GM23338 (cell line): ENCODE results near the gene TECPR2. TPM values are rescaled to one million over a fixed set of nuclear protein-coding genes. Genes with fewer than 3 reads are reported as not detected.

Experiments
- ATAC-seq: fragments of 200-7000 bp; cut with Tn5 transposase; 3 replicates; pipeline ENCODE4 v1.9.1; 2020
- DNase-seq: peaks from one replicate; pipeline ENCODE4 v3.0.0-alpha.2; 2015; ENCODE audit warnings: low spot score
- H2AFZ ChIP-seq: fragments of 200-600 bp; sonication (generic); 2 replicates; pipeline ENCODE4 v1.8.0; 2016; ENCODE audit warnings: antibody characterized with exemption, mild to moderate bottlenecking, moderate library complexity
- H3F3A ChIP-seq: fragments of 200-600 bp; sonication (generic); replicated peaks from 2 replicates; pipeline ENCODE4 v1.8.0; 2017; ENCODE audit warnings: antibody characterized with exemption, mixed run types, low read depth
- H3K27ac ChIP-seq: fragments of 200-600 bp; sonication (generic); 2 replicates; pipeline ENCODE4 v1.6.1; 2016; ENCODE audit warnings: low read depth
- H3K27me3 ChIP-seq: fragments of 200-600 bp; sonication (generic); 2 replicates; pipeline ENCODE4 v1.8.0; 2016; ENCODE audit warnings: mild to moderate bottlenecking, mixed run types, moderate library complexity; ENCODE audit not compliant: insufficient read depth
- H3K36me3 ChIP-seq: fragments of 200-600 bp; sonication (generic); 2 replicates; pipeline ENCODE4 v1.8.0; 2016; ENCODE audit warnings: mild to moderate bottlenecking; ENCODE audit not compliant: insufficient read depth
- H3K4me1 ChIP-seq: fragments of 200-600 bp; sonication (generic); 2 replicates; pipeline ENCODE4 v1.8.0; 2016; ENCODE audit warnings: mild to moderate bottlenecking, moderate library complexity; ENCODE audit not compliant: insufficient read depth
- H3K4me2 ChIP-seq: fragments of 200-600 bp; sonication (generic); 2 replicates; pipeline ENCODE4 v1.7.1; 2017; ENCODE audit warnings: mixed run types
- H3K4me3 ChIP-seq: fragments of 200-600 bp; sonication (generic); 2 replicates; pipeline ENCODE4 v1.6.1; 2016; ENCODE audit warnings: mixed run types
- H3K79me2 ChIP-seq: fragments of 200-600 bp; sonication (generic); replicated peaks from 2 replicates; pipeline ENCODE4 v1.8.0; 2017; ENCODE audit warnings: mild to moderate bottlenecking; ENCODE audit not compliant: insufficient read depth
- H3K9me2 ChIP-seq: fragments of 200-600 bp; sonication (generic); 2 replicates; pipeline ENCODE4 v1.8.0; 2017; ENCODE audit not compliant: insufficient read depth
- H4K20me1 ChIP-seq: fragments of 200-600 bp; sonication (generic); replicated peaks from 2 replicates; pipeline ENCODE4 v1.8.0; 2017; ENCODE audit warnings: mild to moderate bottlenecking; ENCODE audit not compliant: insufficient read depth
- H3K27ac Mint-ChIP-seq: 2 replicates; pipeline ENCODE4 v1.8.0; 2020; ENCODE audit warnings: inconsistent platforms, mild to moderate bottlenecking, moderate library complexity, mixed read lengths
- H3K27me3 Mint-ChIP-seq: 3 replicates; pipeline ENCODE4 v1.8.0; 2022; ENCODE audit warnings: low read depth, mild to moderate bottlenecking, moderate library complexity, mixed read lengths, inconsistent platforms; ENCODE audit not compliant: insufficient read depth, poor library complexity
- H3K36me3 Mint-ChIP-seq: 3 replicates; pipeline ENCODE4 v1.8.0; 2021; ENCODE audit warnings: low read depth, mild to moderate bottlenecking, inconsistent platforms, moderate library complexity, mixed read lengths
- H3K4me1 Mint-ChIP-seq: 3 replicates; pipeline ENCODE4 v1.8.0; 2020; ENCODE audit warnings: mild to moderate bottlenecking, inconsistent platforms, mixed read lengths
- H3K4me3 Mint-ChIP-seq: 3 replicates; pipeline ENCODE4 v1.8.0; 2021; ENCODE audit warnings: moderate library complexity, mild to moderate bottlenecking, inconsistent platforms, mixed read lengths
- H3K9me3 Mint-ChIP-seq: 3 replicates; pipeline ENCODE4 v1.8.0; 2020; ENCODE audit warnings: moderate library complexity, mild to moderate bottlenecking, inconsistent platforms, mixed read lengths
- CREB1 ChIP-seq: fragments of 250-450 bp; sonication (Bioruptor Pico); IDR thresholded peaks from 2 replicates; pipeline ENCODE4 v1.5.0; 2020; ENCODE audit warnings: low read depth, mild to moderate bottlenecking, moderate library complexity
- NANOG ChIP-seq: IDR thresholded peaks from 2 replicates; pipeline ENCODE4 v1.6.1; 2016; ENCODE audit warnings: antibody characterized with exemption, borderline replicate concordance
- polyA plus RNA-seq: library from polyadenylated mRNA; unstranded; fragments of >200 nt; fragmentation: Nextera tagmentation; extraction: Ambion mirVana; gene quantifications from 2 replicates; pipeline ENCODE4 v1.2.1, GENCODE V29; 2016
- total RNA-seq: library from RNA; depleted of rRNA; stranded (reverse); fragments of >200 nt; shearing (Covaris generic); gene quantifications from 2 replicates; pipeline ENCODE4 v1.2.3, GENCODE V29; 2014
- TF ChIP-seq, protein P1 (sequence below): fragments of 250-450 bp; sonication (Bioruptor Pico); IDR thresholded peaks from 2 replicates; pipeline ENCODE4 v1.5.0; 2020; ENCODE audit warnings: mild to moderate bottlenecking, moderate library complexity
- TF ChIP-seq, protein P2 (sequence below), 2 experiments: fragments of 200-600 bp in 1 of 2; sonication (generic) in 1 of 2; conservative IDR thresholded peaks; 2 replicates each; pipeline versions ENCODE4 v1.5.1 to v1.6.1; 2016 to 2017; ENCODE audit warnings: antibody characterized with exemption in 2 of 2, low read depth in 2 of 2, mild to moderate bottlenecking in 2 of 2, moderate library complexity in 1 of 2

TECPR2 gene
- total and polyA plus RNA-seq, 2 experiments from 2014 or later = 4.8 to 20.5 TPM

DNA sequence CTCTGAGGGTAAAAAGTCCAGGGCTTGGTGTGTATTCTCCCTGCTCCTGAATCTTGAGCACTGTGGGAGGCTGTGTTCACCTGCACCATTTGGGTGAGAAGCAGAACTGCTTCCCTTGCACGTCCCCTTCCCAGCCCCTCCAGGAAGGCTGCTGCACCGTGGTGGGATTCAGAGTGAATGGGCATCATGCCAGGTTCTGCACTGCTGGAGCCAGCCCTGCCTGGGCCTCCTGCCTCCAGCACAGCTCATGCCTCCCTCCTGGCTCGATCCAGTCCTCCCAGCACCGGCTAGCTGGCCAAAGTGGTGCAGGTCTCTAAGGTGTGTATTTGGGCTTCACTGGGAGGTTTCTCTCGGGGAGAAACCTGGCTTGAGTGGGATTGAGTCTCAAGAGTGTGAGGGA, 92.0 kb downstream of the TECPR2 start:
- no peaks in the 10 kb centered on the region for H3K4me1 Mint-ChIP-seq

More for the DNA sequence above, 92.0 kb downstream of the TECPR2 start:
- H3K79me2 ChIP-seq = no peaks in the 10 kb centered on the region
- peak overlapping the region; percentile 48 for H3K27ac Mint-ChIP-seq
- H3K36me3 ChIP-seq = no peaks in the 10 kb centered on the region; the same call in 1 of the 2 replicates
- no peak overlapping the region for H2AFZ ChIP-seq
- ATAC-seq (no peak), DNase-seq (no peak)
- peaks cover 2% of the 10 kb centered on the region for H3K27me3 Mint-ChIP-seq
- H3K4me1 ChIP-seq = no peaks in the 10 kb centered on the region
- no peaks in the 10 kb centered on the region for H3K27me3 ChIP-seq
- no peaks in the 10 kb centered on the region for H4K20me1 ChIP-seq
- H3K27ac ChIP-seq = no peak overlapping the region
- no peaks in the 10 kb centered on the region for H3K9me3 Mint-ChIP-seq
- no peak overlapping the region for H3K4me2 ChIP-seq
- TF ChIP-seq, protein P1, sequence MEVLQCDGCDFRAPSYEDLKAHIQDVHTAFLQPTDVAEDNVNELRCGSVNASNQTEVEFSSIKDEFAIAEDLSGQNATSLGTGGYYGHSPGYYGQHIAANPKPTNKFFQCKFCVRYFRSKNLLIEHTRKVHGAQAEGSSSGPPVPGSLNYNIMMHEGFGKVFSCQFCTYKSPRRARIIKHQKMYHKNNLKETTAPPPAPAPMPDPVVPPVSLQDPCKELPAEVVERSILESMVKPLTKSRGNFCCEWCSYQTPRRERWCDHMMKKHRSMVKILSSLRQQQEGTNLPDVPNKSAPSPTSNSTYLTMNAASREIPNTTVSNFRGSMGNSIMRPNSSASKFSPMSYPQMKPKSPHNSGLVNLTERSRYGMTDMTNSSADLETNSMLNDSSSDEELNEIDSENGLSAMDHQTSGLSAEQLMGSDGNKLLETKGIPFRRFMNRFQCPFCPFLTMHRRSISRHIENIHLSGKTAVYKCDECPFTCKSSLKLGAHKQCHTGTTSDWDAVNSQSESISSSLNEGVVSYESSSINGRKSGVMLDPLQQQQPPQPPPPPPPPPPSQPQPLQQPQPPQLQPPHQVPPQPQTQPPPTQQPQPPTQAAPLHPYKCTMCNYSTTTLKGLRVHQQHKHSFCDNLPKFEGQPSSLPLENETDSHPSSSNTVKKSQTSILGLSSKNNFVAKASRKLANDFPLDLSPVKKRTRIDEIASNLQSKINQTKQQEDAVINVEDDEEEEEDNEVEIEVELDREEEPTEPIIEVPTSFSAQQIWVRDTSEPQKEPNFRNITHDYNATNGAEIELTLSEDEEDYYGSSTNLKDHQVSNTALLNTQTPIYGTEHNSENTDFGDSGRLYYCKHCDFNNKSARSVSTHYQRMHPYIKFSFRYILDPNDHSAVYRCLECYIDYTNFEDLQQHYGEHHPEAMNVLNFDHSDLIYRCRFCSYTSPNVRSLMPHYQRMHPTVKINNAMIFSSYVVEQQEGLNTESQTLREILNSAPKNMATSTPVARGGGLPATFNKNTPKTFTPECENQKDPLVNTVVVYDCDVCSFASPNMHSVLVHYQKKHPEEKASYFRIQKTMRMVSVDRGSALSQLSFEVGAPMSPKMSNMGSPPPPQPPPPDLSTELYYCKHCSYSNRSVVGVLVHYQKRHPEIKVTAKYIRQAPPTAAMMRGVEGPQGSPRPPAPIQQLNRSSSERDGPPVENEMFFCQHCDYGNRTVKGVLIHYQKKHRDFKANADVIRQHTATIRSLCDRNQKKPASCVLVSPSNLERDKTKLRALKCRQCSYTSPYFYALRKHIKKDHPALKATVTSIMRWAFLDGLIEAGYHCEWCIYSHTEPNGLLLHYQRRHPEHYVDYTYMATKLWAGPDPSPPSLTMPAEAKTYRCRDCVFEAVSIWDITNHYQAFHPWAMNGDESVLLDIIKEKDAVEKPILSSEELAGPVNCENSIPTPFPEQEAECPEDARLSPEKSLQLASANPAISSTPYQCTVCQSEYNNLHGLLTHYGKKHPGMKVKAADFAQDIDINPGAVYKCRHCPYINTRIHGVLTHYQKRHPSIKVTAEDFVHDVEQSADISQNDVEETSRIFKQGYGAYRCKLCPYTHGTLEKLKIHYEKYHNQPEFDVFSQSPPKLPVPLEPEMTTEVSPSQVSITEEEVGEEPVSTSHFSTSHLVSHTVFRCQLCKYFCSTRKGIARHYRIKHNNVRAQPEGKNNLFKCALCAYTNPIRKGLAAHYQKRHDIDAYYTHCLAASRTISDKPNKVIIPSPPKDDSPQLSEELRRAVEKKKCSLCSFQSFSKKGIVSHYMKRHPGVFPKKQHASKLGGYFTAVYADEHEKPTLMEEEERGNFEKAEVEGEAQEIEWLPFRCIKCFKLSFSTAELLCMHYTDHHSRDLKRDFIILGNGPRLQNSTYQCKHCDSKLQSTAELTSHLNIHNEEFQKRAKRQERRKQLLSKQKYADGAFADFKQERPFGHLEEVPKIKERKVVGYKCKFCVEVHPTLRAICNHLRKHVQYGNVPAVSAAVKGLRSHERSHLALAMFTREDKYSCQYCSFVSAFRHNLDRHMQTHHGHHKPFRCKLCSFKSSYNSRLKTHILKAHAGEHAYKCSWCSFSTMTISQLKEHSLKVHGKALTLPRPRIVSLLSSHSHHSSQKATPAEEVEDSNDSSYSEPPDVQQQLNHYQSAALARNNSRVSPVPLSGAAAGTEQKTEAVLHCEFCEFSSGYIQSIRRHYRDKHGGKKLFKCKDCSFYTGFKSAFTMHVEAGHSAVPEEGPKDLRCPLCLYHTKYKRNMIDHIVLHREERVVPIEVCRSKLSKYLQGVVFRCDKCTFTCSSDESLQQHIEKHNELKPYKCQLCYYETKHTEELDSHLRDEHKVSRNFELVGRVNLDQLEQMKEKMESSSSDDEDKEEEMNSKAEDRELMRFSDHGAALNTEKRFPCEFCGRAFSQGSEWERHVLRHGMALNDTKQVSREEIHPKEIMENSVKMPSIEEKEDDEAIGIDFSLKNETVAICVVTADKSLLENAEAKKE (CRISPR knock-in tag) = no peak
- TF ChIP-seq NANOG (no peak), CREB1 (no peak)
- TF ChIP-seq, protein P2, sequence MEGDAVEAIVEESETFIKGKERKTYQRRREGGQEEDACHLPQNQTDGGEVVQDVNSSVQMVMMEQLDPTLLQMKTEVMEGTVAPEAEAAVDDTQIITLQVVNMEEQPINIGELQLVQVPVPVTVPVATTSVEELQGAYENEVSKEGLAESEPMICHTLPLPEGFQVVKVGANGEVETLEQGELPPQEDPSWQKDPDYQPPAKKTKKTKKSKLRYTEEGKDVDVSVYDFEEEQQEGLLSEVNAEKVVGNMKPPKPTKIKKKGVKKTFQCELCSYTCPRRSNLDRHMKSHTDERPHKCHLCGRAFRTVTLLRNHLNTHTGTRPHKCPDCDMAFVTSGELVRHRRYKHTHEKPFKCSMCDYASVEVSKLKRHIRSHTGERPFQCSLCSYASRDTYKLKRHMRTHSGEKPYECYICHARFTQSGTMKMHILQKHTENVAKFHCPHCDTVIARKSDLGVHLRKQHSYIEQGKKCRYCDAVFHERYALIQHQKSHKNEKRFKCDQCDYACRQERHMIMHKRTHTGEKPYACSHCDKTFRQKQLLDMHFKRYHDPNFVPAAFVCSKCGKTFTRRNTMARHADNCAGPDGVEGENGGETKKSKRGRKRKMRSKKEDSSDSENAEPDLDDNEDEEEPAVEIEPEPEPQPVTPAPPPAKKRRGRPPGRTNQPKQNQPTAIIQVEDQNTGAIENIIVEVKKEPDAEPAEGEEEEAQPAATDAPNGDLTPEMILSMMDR (conservative IDR thresholded peaks at IDR 0.05; ENCODE audit: low read depth in 2 of 2) = no peak
- no peak overlapping the region for H3K4me3 Mint-ChIP-seq
- H3K4me3 ChIP-seq = no peak overlapping the region
- H3K36me3 Mint-ChIP-seq = peaks cover 8% of the 10 kb centered on the region; the same call in 2 of the 3 replicates
- H3K9me2 ChIP-seq = no peaks in the 10 kb centered on the region
- no peaks in the 10 kb centered on the region for H3F3A ChIP-seq
